ENCODE data around the gene STX16. TPM values are rescaled to one million over a fixed set of nuclear protein-coding genes. Genes with fewer than 3 reads are reported as not detected.

STX16 gene
- total and polyA plus RNA-seq, 2 donors from 2014 or later (not counting 2 experiments from before 2014, with no cell fraction given), result 19.0 to 40.9 TPM

Other genes with a start within 250 kb of the STX16 start
- 2.1 and 4.4 TPM in 2 replicates for gene APCDD1L, start 135.9 kb upstream of the STX16 start, total RNA-seq
- gene APCDD1L, start 135.9 kb upstream of the STX16 start, polyA plus RNA-seq, result 2.2 and 3.5 TPM in 2 replicates
- 10.7 and 11.8 TPM in 2 replicates for gene NPEPL1, start 41.5 kb downstream of the STX16 start, total RNA-seq
- 12.1 and 15.8 TPM in 2 replicates for gene NPEPL1, start 41.5 kb downstream of the STX16 start, polyA plus RNA-seq
- gene GNAS-AS1, start 199.6 kb downstream of the STX16 start, total RNA-seq, result 0.27 and 0.63 TPM in 2 replicates
- 0.16 and 0.39 TPM in 2 replicates for gene GNAS-AS1, start 199.6 kb downstream of the STX16 start, polyA plus RNA-seq
- gene GNAS, start 201.4 kb downstream of the STX16 start, total RNA-seq, result 697 and 702 TPM in 2 replicates
- gene GNAS, start 201.4 kb downstream of the STX16 start, polyA plus RNA-seq, result 862 and 881 TPM in 2 replicates